GM23248 (cell line): ENCODE results near the gene RRP36. TPM values are rescaled to one million over a fixed set of nuclear protein-coding genes. Genes with fewer than 3 reads are reported as not detected.

Source experiments
- DNase-seq: peaks from one replicate; pipeline ENCODE4 v3.0.0-alpha.2; 2015
- H2AFZ ChIP-seq: fragments of 200-600 bp; sonication (generic); 2 replicates; pipeline ENCODE4 v1.6.1; 2016; ENCODE audit warnings: antibody characterized with exemption
- H3F3A ChIP-seq: fragments of 200-600 bp; sonication (generic); 2 replicates; pipeline ENCODE4 v1.6.1; 2016; ENCODE audit warnings: mild to moderate bottlenecking, antibody characterized with exemption, mixed run types; ENCODE audit not compliant: insufficient read depth
- H3K27ac ChIP-seq: fragments of 200-600 bp; sonication (generic); 2 replicates; pipeline ENCODE4 v1.5.1; 2016; ENCODE audit warnings: mild to moderate bottlenecking
- H3K27me3 ChIP-seq: fragments of 200-600 bp; sonication (generic); replicated peaks from 2 replicates; pipeline ENCODE4 v1.6.1; 2016; ENCODE audit warnings: mild to moderate bottlenecking; ENCODE audit not compliant: insufficient read depth
- H3K36me3 ChIP-seq: fragments of 200-600 bp; sonication (generic); 2 replicates; pipeline ENCODE4 v1.6.1; 2016; ENCODE audit warnings: low read depth, mild to moderate bottlenecking
- H3K4me1 ChIP-seq: fragments of 200-600 bp; sonication (generic); 2 replicates; pipeline ENCODE4 v1.6.1; 2016; ENCODE audit warnings: mild to moderate bottlenecking; ENCODE audit not compliant: insufficient read depth
- H3K4me2 ChIP-seq: fragments of 200-600 bp; sonication (generic); one replicate; pipeline ENCODE4 v1.6.1; 2016; ENCODE audit warnings: mild to moderate bottlenecking; ENCODE audit not compliant: unreplicated experiment
- H3K4me3 ChIP-seq: fragments of 200-600 bp; sonication (generic); 2 replicates; pipeline ENCODE4 v1.5.1; 2016; ENCODE audit warnings: mild to moderate bottlenecking
- H3K79me2 ChIP-seq: fragments of 200-600 bp; sonication (generic); 2 replicates; pipeline ENCODE4 v1.6.1; 2016; ENCODE audit warnings: mild to moderate bottlenecking; ENCODE audit not compliant: insufficient read depth
- H3K9ac ChIP-seq: fragments of 200-600 bp; sonication (generic); 2 replicates; pipeline ENCODE4 v1.6.1; 2016; ENCODE audit warnings: mild to moderate bottlenecking
- H3K9me2 ChIP-seq: fragments of 200-600 bp; sonication (generic); 2 replicates; pipeline ENCODE4 v1.6.1; 2016; ENCODE audit warnings: mixed run types, mild to moderate bottlenecking, moderate library complexity; ENCODE audit not compliant: insufficient read depth
- H3K9me3 ChIP-seq: fragments of 200-600 bp; sonication (generic); one replicate; pipeline ENCODE4 v1.6.1; 2017; ENCODE audit warnings: low read depth
- H4K20me1 ChIP-seq: fragments of 200-600 bp; sonication (generic); 2 replicates; pipeline ENCODE4 v1.6.0; 2016; ENCODE audit not compliant: insufficient read depth
- EZH2 ChIP-seq: fragments of 200-600 bp; sonication (generic); IDR thresholded peaks from 2 replicates; pipeline ENCODE4 v1.6.1; 2018; ENCODE audit warnings: antibody characterized with exemption, mild to moderate bottlenecking; ENCODE audit not compliant: insufficient read depth, poor library complexity, severe bottlenecking
- EZH2phosphoT487 ChIP-seq: fragments of 200-600 bp; sonication (generic); IDR thresholded peaks from 2 replicates; pipeline ENCODE4 v1.6.1; 2018; ENCODE audit warnings: antibody characterized with exemption, moderate library complexity, mild to moderate bottlenecking, low read depth; ENCODE audit not compliant: insufficient read depth
- WGBS, 2 experiments: methylation state at CpG; one replicate each; pipeline ENCODE4 v1.1.6; 2015 to 2017; ENCODE audit warnings: low lambda C conversion rate in 2 of 2, low coverage in 1 of 2; ENCODE audit errors: missing lambda C conversion rate in 2 of 2; 5-methylcytosine and 5-hydroxymethylcytosine counted together
- in situ Hi-C: fragments of 300-500 bp; cut with MboI; formaldehyde crosslinking; loops from 2 replicates; pipeline ENCODE4 v1.15.0; 2020
- polyA plus RNA-seq: library from polyadenylated mRNA; unstranded; fragments of >200 nt; fragmentation: Nextera tagmentation; extraction: Ambion mirVana; gene quantifications from 2 replicates; pipeline ENCODE4 v1.2.1, GENCODE V29; 2016
- total RNA-seq: library from RNA; depleted of rRNA; stranded (reverse); fragments of >200 nt; shearing (Covaris generic); gene quantifications from 2 replicates; pipeline ENCODE4 v1.2.3, GENCODE V29; 2014

Gene RRP36
- total and polyA plus RNA-seq, 2 experiments from 2014 or later: 58.3 to 74.3 TPM

DNA sequence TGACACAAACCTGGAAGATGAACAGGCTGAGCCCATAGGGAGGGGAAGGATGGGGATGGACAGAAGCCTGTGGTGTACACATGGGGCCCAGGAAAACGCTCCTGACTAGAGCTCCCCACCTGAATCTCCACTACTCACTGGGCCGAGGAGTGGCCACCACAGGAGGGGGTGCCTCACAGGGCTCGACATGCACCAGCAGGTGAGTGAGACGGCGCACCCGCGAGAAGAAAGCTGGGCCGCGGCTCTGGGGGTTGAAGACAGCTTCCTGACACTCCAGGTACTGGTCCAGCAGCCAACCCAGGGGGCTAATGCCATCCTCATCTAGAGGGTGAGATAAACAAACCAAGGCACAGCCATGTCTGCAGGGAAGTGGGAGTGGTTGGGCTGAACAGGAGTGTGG lies 21.9 kb downstream of the RRP36 start:
- in situ Hi-C loops: no loop called here
- no peak overlapping the region for H3K27ac ChIP-seq
- no peaks in the 10 kb centered on the region for H3K9me2 ChIP-seq
- WGBS, 2 experiments: 89 to 95% methylated on average over 9 of the region's 9 CpGs
- H3F3A ChIP-seq: no peaks in the 10 kb centered on the region
- no peak overlapping the region for H3K4me3 ChIP-seq
- TF ChIP-seq EZH2phosphoT487: no peak
- no peak for TF ChIP-seq EZH2
- H3K79me2 ChIP-seq: no peaks in the 10 kb centered on the region
- H2AFZ ChIP-seq: no peak overlapping the region
- H3K27me3 ChIP-seq: no peaks in the 10 kb centered on the region
- no peaks in the 10 kb centered on the region for H4K20me1 ChIP-seq
- H3K36me3 ChIP-seq: peaks cover 18% of the 10 kb centered on the region; the same call in 1 of the 2 replicates
- H3K4me1 ChIP-seq: no peaks in the 10 kb centered on the region
- DNase-seq: no peak
- H3K9me3 ChIP-seq: no peaks in the 10 kb centered on the region
- no peak overlapping the region for H3K4me2 ChIP-seq
- H3K9ac ChIP-seq: no peak overlapping the region

GRCh38 chr6:43045371-43045930 lies 24.0 kb downstream of the RRP36 start:
- no peaks in the 10 kb centered on the region for H3K9me2 ChIP-seq
- no peak for TF ChIP-seq EZH2phosphoT487
- TF ChIP-seq EZH2: no peak
- in situ Hi-C loops: no loop called here
- H2AFZ ChIP-seq: no peak overlapping the region
- no peaks in the 10 kb centered on the region for H3K27me3 ChIP-seq
- no peak overlapping the region for H3K4me2 ChIP-seq
- H3F3A ChIP-seq: no peaks in the 10 kb centered on the region
- no peak overlapping the region for H3K9ac ChIP-seq
- peaks cover 26% of the 10 kb centered on the region; the same call in 1 of the 2 replicates for H3K36me3 ChIP-seq
- no peaks in the 10 kb centered on the region for H4K20me1 ChIP-seq
- peaks cover under 1% of the 10 kb centered on the region; the same call in 1 of the 2 replicates for H3K4me1 ChIP-seq
- no peaks in the 10 kb centered on the region for H3K9me3 ChIP-seq
- DNase-seq: no peak
- H3K79me2 ChIP-seq: peaks cover 5% of the 10 kb centered on the region
- WGBS, 2 experiments: 87 to 92% methylated on average over 11 of the region's 11 CpGs
- H3K27ac ChIP-seq: no peak overlapping the region
- H3K4me3 ChIP-seq: no peak overlapping the region

DNA sequence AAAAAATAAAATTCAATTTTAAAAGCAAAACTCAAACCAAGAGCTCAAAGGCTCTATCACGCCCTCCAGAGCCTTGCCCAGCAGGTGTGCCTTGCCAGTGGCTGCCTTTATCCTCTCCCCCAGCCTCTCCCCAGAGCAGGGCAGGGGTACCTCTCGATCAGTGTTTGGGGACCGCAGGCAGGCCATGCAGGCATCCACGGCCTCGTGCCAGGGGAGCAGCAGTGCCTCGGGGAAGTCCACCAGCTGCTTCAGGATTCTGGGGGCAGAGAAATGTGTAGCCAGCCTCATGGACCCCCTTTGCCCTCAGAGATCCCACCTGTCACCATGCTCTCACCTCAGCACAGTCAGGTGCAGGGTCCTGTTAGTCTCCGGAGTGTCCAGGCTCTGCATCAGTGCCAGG lies 26.6 kb downstream of the RRP36 start:
- H3K36me3 ChIP-seq: peaks cover 19% of the 10 kb centered on the region; the same call in 1 of the 2 replicates
- H3K79me2 ChIP-seq: peaks cover 31% of the 10 kb centered on the region
- no peak overlapping the region for H3K4me3 ChIP-seq
- no peaks in the 10 kb centered on the region for H3K27me3 ChIP-seq
- TF ChIP-seq EZH2 (no peak), EZH2phosphoT487 (no peak)
- H3K4me1 ChIP-seq: peaks cover 24% of the 10 kb centered on the region
- no peak overlapping the region for H3K4me2 ChIP-seq
- no peaks in the 10 kb centered on the region for H3K9me2 ChIP-seq
- no peaks in the 10 kb centered on the region for H3K9me3 ChIP-seq
- WGBS, 2 experiments: 94 to 97% methylated on average over 7 of the region's 7 CpGs
- H3F3A ChIP-seq: no peaks in the 10 kb centered on the region
- in situ Hi-C loops: no loop called here
- H3K9ac ChIP-seq: no peak overlapping the region
- no peak overlapping the region for H2AFZ ChIP-seq
- no peak overlapping the region for H3K27ac ChIP-seq
- DNase-seq: no peak
- no peaks in the 10 kb centered on the region for H4K20me1 ChIP-seq

DNA sequence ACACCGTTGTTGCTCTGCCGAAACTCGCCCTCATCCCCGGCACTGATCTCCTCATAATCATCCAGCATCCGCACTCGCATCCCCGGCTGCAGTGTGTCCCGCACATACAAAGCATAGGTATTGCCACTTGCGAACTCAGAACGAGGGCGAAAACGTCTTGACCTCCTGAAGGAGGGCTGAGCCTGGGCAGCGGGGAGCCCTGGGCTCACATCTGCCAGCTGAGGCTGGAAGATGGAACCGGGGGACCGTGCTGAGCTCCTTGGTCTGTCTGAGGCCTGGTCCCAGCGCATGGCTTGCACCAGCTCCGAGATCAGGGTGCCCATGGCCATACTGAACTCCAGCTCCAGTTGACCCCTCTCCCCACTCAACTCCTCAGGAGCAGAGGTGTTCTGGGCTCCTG lies 29.6 kb downstream of the RRP36 start:
- Histone ChIP-seq H3K4me2 (no peak overlapping the region), H3K4me3 (no peak overlapping the region)

More for the DNA sequence above, 29.6 kb downstream of the RRP36 start:
- 91% methylated on average over 17 of the region's 17 CpGs for WGBS, 2 experiments
- in situ Hi-C loops: no loop called here
- no peak for DNase-seq
- Histone ChIP-seq H3K9me3 (no peaks in the 10 kb centered on the region), H4K20me1 (no peaks in the 10 kb centered on the region), H3K27ac (no peak overlapping the region), H2AFZ (no peak overlapping the region), H3K4me1 (peaks cover 24% of the 10 kb centered on the region), H3K27me3 (no peaks in the 10 kb centered on the region), H3F3A (no peaks in the 10 kb centered on the region), H3K36me3 (peaks cover 16% of the 10 kb centered on the region; the same call in 1 of the 2 replicates), H3K79me2 (peaks cover 36% of the 10 kb centered on the region), H3K9me2 (no peaks in the 10 kb centered on the region), H3K9ac (peak overlapping the region; percentile 99; the same call in 1 of the 2 replicates)
- TF ChIP-seq EZH2phosphoT487: no peak
- TF ChIP-seq EZH2: no peak
